Upper lobe of right lung (tissue), 1 donor: ENCODE results near the gene SLC2A11. TPM values are rescaled to one million over a fixed set of nuclear protein-coding genes. Genes with fewer than 3 reads are reported as not detected.
A peak's percentile ranks its signal among the peaks of the same experiment; 100 is the strongest.

Experiments
- ATAC-seq: fragments of 200-7000 bp; cut with Tn5 transposase; one replicate; pipeline ENCODE4 v1.9.1; 2020; ENCODE audit warnings: mild to moderate bottlenecking, moderate library complexity
- DNase-seq: peaks from one replicate; pipeline ENCODE4 v3.0.0-alpha.2; 2020
- H3K27ac ChIP-seq: fragments of 200-600 bp; one replicate; pipeline ENCODE4 v1.8.0; 2022
- H3K27me3 ChIP-seq: fragments of 200-600 bp; one replicate; pipeline ENCODE4 v1.8.0; 2022; ENCODE audit warnings: mild to moderate bottlenecking
- H3K36me3 ChIP-seq: fragments of 200-600 bp; one replicate; pipeline ENCODE4 v1.8.0; 2022
- H3K4me1 ChIP-seq: fragments of 200-600 bp; one replicate; pipeline ENCODE4 v1.8.0; 2022
- H3K4me3 ChIP-seq: fragments of 200-600 bp; one replicate; pipeline ENCODE4 v1.8.0; 2022; ENCODE audit warnings: mild to moderate bottlenecking
- H3K9me3 ChIP-seq: fragments of 200-600 bp; one replicate; pipeline ENCODE4 v1.8.0; 2022
- CTCF ChIP-seq: fragments of 200-600 bp; IDR thresholded peaks from one replicate; pipeline ENCODE4 v1.8.0; 2022; ENCODE audit warnings: antibody characterized with exemption
- intact Hi-C: fragments of 100-400 bp; cut with DNase I; formaldehyde crosslinking; loops from one replicate; pipeline ENCODE4 v1.11.0; 2022
- total RNA-seq: library from RNA; stranded (reverse); fragmentation: NEBNext Ultra II Directional; extraction: Animal tissue kit (Norgen Biotek cat#: 25700); gene quantifications from one replicate; pipeline ENCODE4 v1.2.1, GENCODE V29; 2021
- donor health status: DM: no; HTN: yes; CAD: no; lungs with severe emphysema.

Gene SLC2A11
- total RNA-seq, 1 donor from 2014 or later, result 13.2 TPM

- peaks cover 7% of the 10 kb centered on the region for H3K4me1 ChIP-seq
- H3K36me3 ChIP-seq, result peaks cover 16% of the 10 kb centered on the region
- no peaks in the 10 kb centered on the region for H3K9me3 ChIP-seq
- TF ChIP-seq CTCF, result no peak
- no peak for DNase-seq
- ATAC-seq, result no peak
- intact Hi-C loops, result no loop called here
- no peaks in the 10 kb centered on the region for H3K27me3 ChIP-seq
- no peak overlapping the region for H3K27ac ChIP-seq
- no peak overlapping the region for H3K4me3 ChIP-seq
Observed at GRCh38 chr22:23892130-23892529, 34.5 kb downstream of the SLC2A11 start.

GRCh38 chr22:23892706-23893105 lies 35.0 kb downstream of the SLC2A11 start:
- Histone ChIP-seq H3K36me3 (peaks cover 21% of the 10 kb centered on the region), H3K4me1 (peaks cover 7% of the 10 kb centered on the region), H3K9me3 (no peaks in the 10 kb centered on the region), H3K27ac (no peak overlapping the region), H3K4me3 (no peak overlapping the region), H3K27me3 (no peaks in the 10 kb centered on the region)
- ATAC-seq (no peak), DNase-seq (no peak)
- TF ChIP-seq CTCF, result no peak
- intact Hi-C loops, result no loop called here

GRCh38 chr22:23893121-23893944 lies 35.7 kb downstream of the SLC2A11 start:
- ATAC-seq (no peak), DNase-seq (no peak)
- peak overlapping the region; percentile 79 for H3K4me3 ChIP-seq
- H3K27ac ChIP-seq, result peak overlapping the region; percentile 91
- peaks cover 7% of the 10 kb centered on the region for H3K4me1 ChIP-seq
- H3K36me3 ChIP-seq, result peaks cover 21% of the 10 kb centered on the region
- intact Hi-C loops, result no loop called here
- H3K9me3 ChIP-seq, result no peaks in the 10 kb centered on the region
- TF ChIP-seq CTCF, result no peak
- H3K27me3 ChIP-seq, result no peaks in the 10 kb centered on the region

- H3K4me1 ChIP-seq, result peaks cover 7% of the 10 kb centered on the region
- DNase-seq (peak; percentile 98), ATAC-seq (peak; percentile 94)
- TF ChIP-seq CTCF, result peak; percentile 76
- intact Hi-C loops, result no loop called here
- H3K27me3 ChIP-seq, result no peaks in the 10 kb centered on the region
- H3K9me3 ChIP-seq, result no peaks in the 10 kb centered on the region
- peak within 1 kb of the TSS; percentile 79 for H3K4me3 ChIP-seq
- peak within 1 kb of the TSS; percentile 91 for H3K27ac ChIP-seq
- H3K36me3 ChIP-seq, result peaks cover 21% of the 10 kb centered on the region
Observed at GRCh38 chr22:23893945-23894709, 36.5 kb downstream of the SLC2A11 start, which contains the start of gene MIF. TSS of gene MIF (plus strand) at chr22:23894383. CDS start at chr22:23894475, 92 bp downstream.

- DNase-seq, result peak; percentile 91
- Histone ChIP-seq H3K4me3 (peak overlapping the region; percentile 79), H3K27ac (peak overlapping the region; percentile 91), H3K9me3 (no peaks in the 10 kb centered on the region), H3K36me3 (peaks cover 21% of the 10 kb centered on the region), H3K4me1 (peaks cover 7% of the 10 kb centered on the region), H3K27me3 (no peaks in the 10 kb centered on the region)
- intact Hi-C loops, result no loop called here
- TF ChIP-seq CTCF, result peak; percentile 32
- peak; percentile 65 for ATAC-seq
Observed at GRCh38 chr22:23894710-23895598, 37.3 kb downstream of the SLC2A11 start.
